NCI-H69 (cell line): ENCODE data around the gene CNTRL.

Experiments
- DNase-seq: peaks from one replicate; lab custom pipeline; 2025; lab: John Stamatoyannopoulos, UW

Gene CNTRL

GRCh38 chr9:121182989-121183388, 108.2 kb downstream of the CNTRL start:
- DNase-seq, result no peak

- DNase-seq, result no peak
Measured at GRCh38 chr9:121183666-121184423, 109.1 kb downstream of the CNTRL start.

GRCh38 chr9:121184463-121184862, 109.7 kb downstream of the CNTRL start:
- DNase-seq, result no peak

GRCh38 chr9:121185178-121185745, 110.5 kb downstream of the CNTRL start:
- no peak for DNase-seq

- DNase-seq, result no peak
Measured at GRCh38 chr9:121185774-121186403, 111.1 kb downstream of the CNTRL start.

- DNase-seq, result no peak
Measured at GRCh38 chr9:121187636-121188305, 113.0 kb downstream of the CNTRL start.

GRCh38 chr9:121189006-121189405, 114.3 kb downstream of the CNTRL start:
- no peak for DNase-seq

- DNase-seq, result no peak
Measured at GRCh38 chr9:121189660-121190059, 114.9 kb downstream of the CNTRL start.

GRCh38 chr9:121191235-121191634, 116.5 kb downstream of the CNTRL start:
- no peak for DNase-seq

GRCh38 chr9:121192518-121192917, 117.8 kb downstream of the CNTRL start:
- DNase-seq, result no peak

- no peak for DNase-seq
Measured at GRCh38 chr9:121192959-121193640, 118.3 kb downstream of the CNTRL start.

- no peak for DNase-seq
Measured at GRCh38 chr9:121194730-121195129, 120.0 kb downstream of the CNTRL start.

GRCh38 chr9:121196389-121196788, 121.6 kb downstream of the CNTRL start:
- DNase-seq, result no peak

- DNase-seq, result no peak
Measured at GRCh38 chr9:121197132-121197531, 122.4 kb downstream of the CNTRL start.

- DNase-seq, result no peak
Measured at GRCh38 chr9:121198512-121199042, 123.8 kb downstream of the CNTRL start.

GRCh38 chr9:121199921-121200320, 125.2 kb downstream of the CNTRL start:
- DNase-seq, result no peak

GRCh38 chr9:121200356-121200755, 125.6 kb downstream of the CNTRL start:
- no peak for DNase-seq

GRCh38 chr9:121201045-121201737, 126.4 kb downstream of the CNTRL start:
- DNase-seq, result peak; percentile 75

- DNase-seq, result peak; percentile 99
Measured at GRCh38 chr9:121201738-121202533, 127.2 kb downstream of the CNTRL start, which contains the start of gene RAB14. TSS of gene RAB14 (minus strand) at chr9:121201869. CDS start at chr9:121193412, 8,457 bp downstream.

- no peak for DNase-seq
Measured at GRCh38 chr9:121204121-121204520, 129.4 kb downstream of the CNTRL start.
